ENCODE data around the gene LRRC71.

LRRC71 gene

GRCh38 chr1:156901590-156901900, 18.9 kb upstream of the LRRC71 start:
- DNase-seq (ENCODE audit: low read depth), result no peak
- H3K4me3 ChIP-seq (ENCODE audit: low read depth, low read length), result no peak overlapping the region
- TF ChIP-seq MYC (IDR thresholded peaks at IDR 0.05; ENCODE audit: low read depth, low read length) (no peak), CTCF (IDR thresholded peaks at IDR 0.05; ENCODE audit: low read depth, low read length) (no peak)

- no peak overlapping the region for H3K4me3 ChIP-seq (ENCODE audit: low read depth, low read length)
- no peak for DNase-seq (ENCODE audit: low read depth)
- TF ChIP-seq MAX (IDR thresholded peaks at IDR 0.05; ENCODE audit: low read depth, low read length), result no peak
- TF ChIP-seq MYC (IDR thresholded peaks at IDR 0.05; ENCODE audit: low read depth, low read length), result no peak
- TF ChIP-seq POLR2A (IDR thresholded peaks at IDR 0.05; ENCODE audit: extremely low read depth, insufficient read length), result no peak
- no peak for TF ChIP-seq CTCF (IDR thresholded peaks at IDR 0.05; ENCODE audit: low read depth, low read length)
Measured at GRCh38 chr1:156901966-156902915, 18.2 kb upstream of the LRRC71 start.

- TF ChIP-seq CTCF (IDR thresholded peaks at IDR 0.05; ENCODE audit: low read depth, low read length), result no peak
- no peak for TF ChIP-seq POLR2A (IDR thresholded peaks at IDR 0.05; ENCODE audit: extremely low read depth, insufficient read length)
- TF ChIP-seq MYC (IDR thresholded peaks at IDR 0.05; ENCODE audit: low read depth, low read length), result no peak
- TF ChIP-seq MAX (IDR thresholded peaks at IDR 0.05; ENCODE audit: low read depth, low read length), result no peak
- no peak for DNase-seq (ENCODE audit: low read depth)
- no peak overlapping the region for H3K4me3 ChIP-seq (ENCODE audit: low read depth, low read length)
Measured at GRCh38 chr1:156903328-156904091, 16.9 kb upstream of the LRRC71 start.

GRCh38 chr1:156904187-156904959, 16.1 kb upstream of the LRRC71 start:
- no peak for DNase-seq (ENCODE audit: low read depth)
- no peak overlapping the region for H3K4me3 ChIP-seq (ENCODE audit: low read depth, low read length)
- TF ChIP-seq MYC (IDR thresholded peaks at IDR 0.05; ENCODE audit: low read depth, low read length) (no peak), CTCF (IDR thresholded peaks at IDR 0.05; ENCODE audit: low read depth, low read length) (no peak), MAX (IDR thresholded peaks at IDR 0.05; ENCODE audit: low read depth, low read length) (no peak), POLR2A (IDR thresholded peaks at IDR 0.05; ENCODE audit: extremely low read depth, insufficient read length) (no peak)

- no peak overlapping the region for H3K4me3 ChIP-seq (ENCODE audit: low read depth, low read length)
- no peak for DNase-seq (ENCODE audit: low read depth)
- TF ChIP-seq CTCF (IDR thresholded peaks at IDR 0.05; ENCODE audit: low read depth, low read length) (no peak), MAX (IDR thresholded peaks at IDR 0.05; ENCODE audit: low read depth, low read length) (no peak), POLR2A (IDR thresholded peaks at IDR 0.05; ENCODE audit: extremely low read depth, insufficient read length) (no peak), MYC (IDR thresholded peaks at IDR 0.05; ENCODE audit: low read depth, low read length) (no peak)
Measured at GRCh38 chr1:156905176-156905575, 15.3 kb upstream of the LRRC71 start.
